ENCODE data around the gene MRAS. TPM values are rescaled to one million over a fixed set of nuclear protein-coding genes. Genes with fewer than 3 reads are reported as not detected.

The MRAS gene
- polyA plus RNA-seq, 1 donor (not counting 4 experiments of a cell fraction or from before 2014, with no cell fraction given): 7.7 TPM

- FAIRE-seq: no peak
Observed at GRCh38 chr3:138329984-138330293, 18.4 kb upstream of the MRAS start.

GRCh38 chr3:138331143-138331894 lies 17.1 kb upstream of the MRAS start:
- DNase-seq (ENCODE audit: low read depth, low spot score) (no peak), FAIRE-seq (no peak)
- H3K4me2 ChIP-seq (ENCODE audit: control insufficient read depth, extremely low read depth, insufficient read depth, low read depth, low read length): no peak overlapping the region
- H3K27ac ChIP-seq (ENCODE audit: control insufficient read depth, insufficient read depth, low read length): no peak overlapping the region
- peaks cover 3% of the 10 kb centered on the region for H3K27me3 ChIP-seq (ENCODE audit: control insufficient read depth, extremely low read depth, insufficient read depth, low read length)
- no peaks in the 10 kb centered on the region for H3K9me1 ChIP-seq (ENCODE audit: control insufficient read depth, extremely low read depth, insufficient read depth, low read length)
- dilution Hi-C loops (cut with MboI; ENCODE audit: extremely low pct_ligation_motif_present, low sequenced_read_pairs): no loop called here
- H3K9ac ChIP-seq (ENCODE audit: control insufficient read depth, extremely low read depth, insufficient read depth, low read length): no peak overlapping the region
- no peaks in the 10 kb centered on the region for H4K20me1 ChIP-seq (ENCODE audit: control insufficient read depth, extremely low read depth, insufficient read depth, low read length)
- no peak overlapping the region for H3K4me3 ChIP-seq (ENCODE audit: control insufficient read depth in 2 of 3, extremely low read depth in 1 of 3, insufficient read depth in 2 of 3, low read depth in 1 of 3, low read length in 3 of 3)
- no peaks in the 10 kb centered on the region for H3K36me3 ChIP-seq (ENCODE audit: control insufficient read depth in 2 of 2, extremely low read depth in 1 of 2, insufficient read depth in 2 of 2, low read length in 2 of 2)
- H3K4me1 ChIP-seq (ENCODE audit: control insufficient read depth, extremely low read depth, insufficient read depth, low read length): peaks cover 29% of the 10 kb centered on the region
- no peaks in the 10 kb centered on the region for H3K79me2 ChIP-seq (ENCODE audit: control insufficient read depth, insufficient read depth, low read length)
- H3K9me3 ChIP-seq (ENCODE audit: control insufficient read depth, low read depth, low read length): no peaks in the 10 kb centered on the region
- no peak overlapping the region for H2AFZ ChIP-seq (ENCODE audit: control insufficient read depth, low read length)
- TF ChIP-seq CTCF (optimal IDR thresholded peaks at IDR 0.05 in 1 of 3, IDR thresholded peaks at IDR 0.05 in 1 of 3, conservative IDR thresholded peaks at IDR 0.05 in 1 of 3; ENCODE audit: extremely low read depth in 1 of 3, insufficient read depth in 2 of 3, low read length in 3 of 3): peak; percentile 20 to 42 (median 35)
- TF ChIP-seq EZH2 (IDR thresholded peaks at IDR 0.05; ENCODE audit: low read length): no peak

More at GRCh38 chr3:138329984-138330293, 18.4 kb upstream of the MRAS start:
- TF ChIP-seq CTCF (optimal IDR thresholded peaks at IDR 0.05 in 1 of 3, IDR thresholded peaks at IDR 0.05 in 1 of 3, conservative IDR thresholded peaks at IDR 0.05 in 1 of 3; ENCODE audit: extremely low read depth in 1 of 3, insufficient read depth in 2 of 3, low read length in 3 of 3) (no peak), EZH2 (IDR thresholded peaks at IDR 0.05; ENCODE audit: low read length) (no peak)
- DNase-seq (ENCODE audit: low read depth, low spot score): no peak
- Histone ChIP-seq H3K4me3 (ENCODE audit: control insufficient read depth in 2 of 3, extremely low read depth in 1 of 3, insufficient read depth in 2 of 3, low read depth in 1 of 3, low read length in 3 of 3) (peak overlapping the region in 2 of 3 experiments; percentile 35 to 68), H3K9ac (ENCODE audit: control insufficient read depth, extremely low read depth, insufficient read depth, low read length) (no peak overlapping the region), H3K36me3 (ENCODE audit: control insufficient read depth in 2 of 2, extremely low read depth in 1 of 2, insufficient read depth in 2 of 2, low read length in 2 of 2) (no peaks in the 10 kb centered on the region), H3K9me1 (ENCODE audit: control insufficient read depth, extremely low read depth, insufficient read depth, low read length) (no peaks in the 10 kb centered on the region), H4K20me1 (ENCODE audit: control insufficient read depth, extremely low read depth, insufficient read depth, low read length) (no peaks in the 10 kb centered on the region), H3K4me2 (ENCODE audit: control insufficient read depth, extremely low read depth, insufficient read depth, low read depth, low read length) (peak overlapping the region; percentile 84), H3K27me3 (ENCODE audit: control insufficient read depth, extremely low read depth, insufficient read depth, low read length) (peaks cover 3% of the 10 kb centered on the region), H3K79me2 (ENCODE audit: control insufficient read depth, insufficient read depth, low read length) (no peaks in the 10 kb centered on the region), H3K4me1 (ENCODE audit: control insufficient read depth, extremely low read depth, insufficient read depth, low read length) (peaks cover 37% of the 10 kb centered on the region), H2AFZ (ENCODE audit: control insufficient read depth, low read length) (peak overlapping the region; percentile 75), H3K9me3 (ENCODE audit: control insufficient read depth, low read depth, low read length) (no peaks in the 10 kb centered on the region), H3K27ac (ENCODE audit: control insufficient read depth, insufficient read depth, low read length) (no peak overlapping the region)
- dilution Hi-C loops (cut with MboI; ENCODE audit: extremely low pct_ligation_motif_present, low sequenced_read_pairs): no loop called here
